Measurements from ENCODE around the gene ADAMTS19.

GRCh38 chr5:129454461-129454860, 5.6 kb upstream of the ADAMTS19 start:
- TF ChIP-seq CTCF (IDR thresholded peaks at IDR 0.05 in 2 of 3, conservative IDR thresholded peaks at IDR 0.05 in 1 of 3; ENCODE audit: insufficient read depth in 2 of 3, low read depth in 1 of 3, low read length in 3 of 3): no peak
- TF ChIP-seq CHD7 (IDR thresholded peaks at IDR 0.05; ENCODE audit: low read depth, low read length): no peak
- TF ChIP-seq CEBPB (tag; IDR thresholded peaks at IDR 0.05): no peak
- TF ChIP-seq ZNF197 (CRISPR knock-in tag; IDR thresholded peaks at IDR 0.05; ENCODE audit: low read depth): no peak
- TF ChIP-seq TOE1 (IDR thresholded peaks at IDR 0.05; ENCODE audit: borderline replicate concordance): no peak
- TF ChIP-seq TOE1 (CRISPR knock-in tag; IDR thresholded peaks at IDR 0.05; ENCODE audit: borderline replicate concordance, low read depth): no peak
- no peak for TF ChIP-seq ZBTB7A (IDR thresholded peaks at IDR 0.05; ENCODE audit: borderline replicate concordance, control insufficient read depth, low read depth, low read length)
- no peak for TF ChIP-seq EGR1 (conservative IDR thresholded peaks at IDR 0.05)
- TF ChIP-seq WHSC1 (IDR thresholded peaks at IDR 0.05; ENCODE audit: low read length): no peak
- TF ChIP-seq E2F8 (IDR thresholded peaks at IDR 0.05; ENCODE audit: low read depth, partially characterized antibody): no peak
- TF ChIP-seq NFYB (IDR thresholded peaks at IDR 0.05; ENCODE audit: extremely low read depth, insufficient read length): no peak
- TF ChIP-seq SNIP1 (IDR thresholded peaks at IDR 0.05; ENCODE audit: low read depth): no peak
- no peak for TF ChIP-seq CREB1 (IDR thresholded peaks at IDR 0.05)
- no peak for TF ChIP-seq CREB1 (CRISPR knock-in tag; IDR thresholded peaks at IDR 0.05)
- TF ChIP-seq MLX (CRISPR knock-in tag; conservative IDR thresholded peaks at IDR 0.05): no peak
- TF ChIP-seq BMI1 (IDR thresholded peaks at IDR 0.05; ENCODE audit: low read length): no peak

Measured in K562 (cell line).